HG02610 (cell line): Measurements from ENCODE around the gene CDKN2B.
A peak's percentile ranks its signal among the peaks of the same experiment; 100 is the strongest.

Source experiments
- ATAC-seq: cut with Tn5 transposase; IDR thresholded peaks from one replicate; pipeline ENCODE4 v1.9.1; 2021; ENCODE audit warnings: mild to moderate bottlenecking, moderate library complexity; ENCODE audit not compliant: unreplicated experiment

Gene CDKN2B

GRCh38 chr9:22035591-22036011 lies 26.5 kb upstream of the CDKN2B start:
- no peak for ATAC-seq

- no peak for ATAC-seq
These were observed 24.0 kb upstream of the CDKN2B start for GRCh38 chr9:22033012-22033630.

GRCh38 chr9:22031655-22032411 lies 22.7 kb upstream of the CDKN2B start:
- ATAC-seq = no peak

- ATAC-seq = peak; percentile 73
These were observed 21.0 kb upstream of the CDKN2B start for GRCh38 chr9:22030101-22030598.

GRCh38 chr9:22029231-22029630 lies 20.1 kb upstream of the CDKN2B start:
- no peak for ATAC-seq

- no peak for ATAC-seq
These were observed 19.3 kb upstream of the CDKN2B start for GRCh38 chr9:22028394-22028793.

GRCh38 chr9:22026696-22027095 lies 17.6 kb upstream of the CDKN2B start:
- peak; percentile 52 for ATAC-seq

- no peak for ATAC-seq
These were observed 13.3 kb upstream of the CDKN2B start for GRCh38 chr9:22022396-22022795.

- no peak for ATAC-seq
These were observed 1.9 kb upstream of the CDKN2B start for GRCh38 chr9:22010866-22011625.

GRCh38 chr9:22009506-22009867 lies 382 bp upstream of the CDKN2B start:
- ATAC-seq = peak; percentile 37

GRCh38 chr9:22008384-22008716 lies 755 bp downstream of the CDKN2B start:
- ATAC-seq = no peak

GRCh38 chr9:22005702-22006606 lies 3.2 kb downstream of the CDKN2B start:
- ATAC-seq = no peak

- ATAC-seq = no peak
These were observed 3.9 kb downstream of the CDKN2B start for GRCh38 chr9:22005021-22005701.

- ATAC-seq = peak; percentile 53
These were observed 7.1 kb downstream of the CDKN2B start for GRCh38 chr9:22002038-22002437.

GRCh38 chr9:21998026-21998425 lies 11.1 kb downstream of the CDKN2B start:
- no peak for ATAC-seq

- no peak for ATAC-seq
These were observed 11.6 kb downstream of the CDKN2B start for GRCh38 chr9:21997480-21997879.

- no peak for ATAC-seq
These were observed 12.2 kb downstream of the CDKN2B start for GRCh38 chr9:21996858-21997257.

- ATAC-seq = no peak
These were observed 12.7 kb downstream of the CDKN2B start for GRCh38 chr9:21996438-21996837.

- no peak for ATAC-seq
These were observed 13.3 kb downstream of the CDKN2B start for GRCh38 chr9:21995666-21996398.
